Hepatocyte (in vitro differentiated cells): ENCODE results near the gene SIL1. TPM values are rescaled to one million over a fixed set of nuclear protein-coding genes. Genes with fewer than 3 reads are reported as not detected.

Source experiments
- DNase-seq: peaks from one replicate; pipeline ENCODE4 v3.0.0-alpha.2; 2016; ENCODE audit warnings: low spot score
- H2AFZ ChIP-seq: fragments of 200-600 bp; sonication (generic); 2 replicates; pipeline ENCODE4 v1.6.0; 2016; ENCODE audit warnings: antibody characterized with exemption, mild to moderate bottlenecking
- H3K27ac ChIP-seq: fragments of 200-600 bp; sonication (generic); 2 replicates; pipeline ENCODE4 v1.5.1; 2016; ENCODE audit warnings: mild to moderate bottlenecking
- H3K27me3 ChIP-seq: fragments of 200-600 bp; sonication (generic); 2 replicates; pipeline ENCODE4 v1.6.1; 2016
- H3K36me3 ChIP-seq: fragments of 200-600 bp; sonication (generic); replicated peaks from 2 replicates; pipeline ENCODE4 v1.5.1; 2016; ENCODE audit warnings: low read depth; ENCODE audit not compliant: insufficient read depth
- H3K4me1 ChIP-seq: fragments of 200-600 bp; sonication (generic); 2 replicates; pipeline ENCODE4 v1.5.1; 2016; ENCODE audit warnings: mild to moderate bottlenecking, moderate library complexity; ENCODE audit not compliant: insufficient read depth
- H3K4me2 ChIP-seq: fragments of 200-600 bp; sonication (generic); 2 replicates; pipeline ENCODE4 v1.6.0; 2016
- H3K4me3 ChIP-seq: fragments of 200-600 bp; sonication (generic); 2 replicates; pipeline ENCODE4 v1.5.1; 2016; ENCODE audit warnings: mild to moderate bottlenecking
- H3K79me2 ChIP-seq: fragments of 200-600 bp; sonication (generic); 2 replicates; pipeline ENCODE4 v1.6.0; 2017; ENCODE audit warnings: mild to moderate bottlenecking
- H3K9me2 ChIP-seq: fragments of 200-600 bp; sonication (generic); replicated peaks from 2 replicates; pipeline ENCODE4 v1.6.0; 2017; ENCODE audit warnings: mild to moderate bottlenecking; ENCODE audit not compliant: insufficient read depth
- H3K9me3 ChIP-seq: fragments of 200-600 bp; sonication (generic); 2 replicates; pipeline ENCODE4 v1.5.1; 2016; ENCODE audit warnings: low read depth, mild to moderate bottlenecking
- H4K20me1 ChIP-seq: fragments of 200-600 bp; sonication (generic); 2 replicates; pipeline ENCODE4 v1.6.0; 2016; ENCODE audit warnings: mild to moderate bottlenecking; ENCODE audit not compliant: insufficient read depth, poor library complexity, severe bottlenecking
- CTCF ChIP-seq: fragments of 200-600 bp; sonication (generic); IDR thresholded peaks from 2 replicates; pipeline ENCODE4 v1.5.1; 2016; ENCODE audit warnings: antibody characterized with exemption, mild to moderate bottlenecking; ENCODE audit not compliant: poor library complexity
- EZH2 ChIP-seq: fragments of 200-600 bp; sonication (generic); IDR thresholded peaks from 2 replicates; pipeline ENCODE4 v1.6.1; 2016; ENCODE audit warnings: antibody characterized with exemption, mild to moderate bottlenecking, borderline replicate concordance
- EZH2phosphoT487 ChIP-seq: fragments of 200-600 bp; sonication (generic); IDR thresholded peaks from one replicate; pipeline ENCODE4 v1.6.1; 2018; ENCODE audit warnings: antibody characterized with exemption, mild to moderate bottlenecking, low read depth, moderate library complexity; ENCODE audit not compliant: unreplicated experiment, severe bottlenecking
- WGBS: methylation state at CpG from one replicate; pipeline ENCODE4 v1.1.6; 2016; ENCODE audit warnings: low lambda C conversion rate; ENCODE audit errors: missing lambda C conversion rate; 5-methylcytosine and 5-hydroxymethylcytosine counted together
- polyA plus RNA-seq: library from polyadenylated mRNA; unstranded; fragments of >200 nt; fragmentation: Nextera tagmentation; extraction: Ambion mirVana; gene quantifications from 2 replicates; pipeline ENCODE4 v1.2.1, GENCODE V29; 2016
- total RNA-seq: library from RNA; depleted of rRNA; stranded (reverse); fragments of >200 nt; gene quantifications from 2 replicates; pipeline ENCODE4 v1.2.3, GENCODE V29; 2014

The SIL1 gene
- total and polyA plus RNA-seq, 2 experiments from 2014 or later = 82.0 to 176 TPM

GRCh38 chr5:139051392-139051791, 146.8 kb downstream of the SIL1 start:
- DNase-seq = no peak
- no peak for TF ChIP-seq EZH2
- no peak for TF ChIP-seq CTCF
- TF ChIP-seq EZH2phosphoT487 = no peak
- no peak overlapping the region for H2AFZ ChIP-seq
- no peak overlapping the region for H3K27ac ChIP-seq
- H3K79me2 ChIP-seq = no peaks in the 10 kb centered on the region
- H3K36me3 ChIP-seq = no peaks in the 10 kb centered on the region
- WGBS = 71% methylated on average over 3 of the region's 3 CpGs
- no peaks in the 10 kb centered on the region for H4K20me1 ChIP-seq
- H3K9me2 ChIP-seq = no peaks in the 10 kb centered on the region
- no peaks in the 10 kb centered on the region for H3K4me1 ChIP-seq
- no peaks in the 10 kb centered on the region for H3K9me3 ChIP-seq
- H3K4me3 ChIP-seq = no peak overlapping the region
- no peaks in the 10 kb centered on the region for H3K27me3 ChIP-seq
- no peak overlapping the region for H3K4me2 ChIP-seq

DNA sequence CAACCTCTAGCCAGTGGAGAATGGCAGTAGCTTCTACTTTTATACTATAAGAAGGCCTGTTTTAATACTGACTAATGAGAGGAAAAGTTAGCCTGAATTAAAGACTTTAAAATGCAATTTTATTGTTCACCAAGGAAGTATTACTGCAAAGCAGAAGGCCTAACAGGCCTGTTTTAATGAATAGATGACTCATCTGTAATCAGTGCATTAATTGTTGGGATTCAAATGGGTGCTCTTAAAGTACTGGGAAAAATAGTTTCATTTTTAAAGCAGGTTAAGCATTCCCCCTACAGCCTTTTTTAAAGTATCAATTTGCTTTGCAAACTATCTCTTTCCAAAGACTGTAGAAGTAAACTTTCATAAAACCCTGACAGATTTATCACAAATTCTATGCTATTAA, 147.7 kb downstream of the SIL1 start:
- TF ChIP-seq CTCF (no peak), EZH2phosphoT487 (no peak), EZH2 (no peak)
- no peak overlapping the region for H2AFZ ChIP-seq

DNA sequence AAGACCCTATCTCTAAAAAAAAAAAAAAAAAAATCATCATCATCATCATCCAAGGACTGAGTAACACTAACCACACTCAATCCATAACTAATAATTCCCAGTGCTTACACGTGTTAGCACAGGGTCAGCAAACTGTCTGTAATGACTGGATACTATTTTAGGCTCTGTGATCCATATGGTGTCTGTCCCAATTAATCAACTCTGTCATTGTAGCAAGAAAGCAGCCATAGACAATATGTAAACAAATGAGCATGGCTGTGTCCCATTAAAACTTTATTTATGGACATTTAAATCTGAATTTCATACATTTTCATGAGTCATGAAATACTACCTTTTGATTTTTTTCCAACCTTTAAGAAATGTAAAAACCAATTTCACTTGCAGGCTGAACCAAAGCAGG, 148.4 kb downstream of the SIL1 start:
- Histone ChIP-seq H3K27me3 (no peaks in the 10 kb centered on the region), H3K4me3 (no peak overlapping the region), H3K36me3 (no peaks in the 10 kb centered on the region), H3K4me2 (no peak overlapping the region), H4K20me1 (no peaks in the 10 kb centered on the region), H3K9me2 (no peaks in the 10 kb centered on the region), H3K4me1 (no peaks in the 10 kb centered on the region), H3K9me3 (no peaks in the 10 kb centered on the region), H3K79me2 (no peaks in the 10 kb centered on the region), H2AFZ (no peak overlapping the region), H3K27ac (no peak overlapping the region)
- no peak for DNase-seq
- TF ChIP-seq EZH2phosphoT487 (no peak), CTCF (no peak), EZH2 (no peak)
- 63% methylated on average over 1 of the region's 1 CpG for whole genome bisulfite sequencing

More for the DNA sequence above, 147.7 kb downstream of the SIL1 start:
- Histone ChIP-seq H3K36me3 (no peaks in the 10 kb centered on the region), H3K79me2 (no peaks in the 10 kb centered on the region), H3K9me3 (no peaks in the 10 kb centered on the region), H3K27ac (no peak overlapping the region), H3K4me3 (no peak overlapping the region), H3K9me2 (no peaks in the 10 kb centered on the region), H3K4me2 (no peak overlapping the region), H4K20me1 (no peaks in the 10 kb centered on the region), H3K4me1 (no peaks in the 10 kb centered on the region), H3K27me3 (no peaks in the 10 kb centered on the region)
- DNase-seq = no peak

DNA sequence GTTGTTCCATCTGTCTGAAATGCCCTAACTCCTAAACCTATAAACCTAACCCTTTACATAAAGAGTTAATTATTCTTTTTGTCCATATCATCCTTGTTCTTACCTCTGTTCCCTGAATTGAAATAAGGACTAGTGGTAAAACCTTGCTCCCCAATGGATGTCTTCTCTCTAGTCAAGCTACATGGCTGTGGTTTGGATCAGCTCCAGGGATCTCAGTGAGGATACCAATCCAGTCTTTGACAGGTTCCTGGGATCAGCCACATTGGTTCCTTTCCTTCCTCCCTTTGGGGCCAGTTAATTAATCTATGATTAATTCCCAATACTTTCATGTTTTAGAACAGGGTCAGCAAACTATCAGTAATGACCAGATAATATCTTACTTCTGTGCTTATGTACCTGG, 151.6 kb downstream of the SIL1 start:
- Histone ChIP-seq H3K4me1 (no peaks in the 10 kb centered on the region), H3K79me2 (no peaks in the 10 kb centered on the region), H3K4me2 (no peak overlapping the region), H3K36me3 (no peaks in the 10 kb centered on the region), H3K9me3 (no peaks in the 10 kb centered on the region), H4K20me1 (no peaks in the 10 kb centered on the region), H3K4me3 (no peak overlapping the region), H3K9me2 (no peaks in the 10 kb centered on the region), H3K27ac (no peak overlapping the region), H2AFZ (no peak overlapping the region), H3K27me3 (no peaks in the 10 kb centered on the region)
- TF ChIP-seq EZH2 (no peak), CTCF (no peak), EZH2phosphoT487 (no peak)
- DNase-seq = no peak
